Measurements from ENCODE around the gene SH3BGRL3. TPM values are rescaled to one million over a fixed set of nuclear protein-coding genes. Genes with fewer than 3 reads are reported as not detected.
A peak's percentile ranks its signal among the peaks of the same experiment; 100 is the strongest.

Gene SH3BGRL3
- total and polyA plus RNA-seq, 2 experiments from 2014 or later, result 240 to 2,795 TPM

DNA sequence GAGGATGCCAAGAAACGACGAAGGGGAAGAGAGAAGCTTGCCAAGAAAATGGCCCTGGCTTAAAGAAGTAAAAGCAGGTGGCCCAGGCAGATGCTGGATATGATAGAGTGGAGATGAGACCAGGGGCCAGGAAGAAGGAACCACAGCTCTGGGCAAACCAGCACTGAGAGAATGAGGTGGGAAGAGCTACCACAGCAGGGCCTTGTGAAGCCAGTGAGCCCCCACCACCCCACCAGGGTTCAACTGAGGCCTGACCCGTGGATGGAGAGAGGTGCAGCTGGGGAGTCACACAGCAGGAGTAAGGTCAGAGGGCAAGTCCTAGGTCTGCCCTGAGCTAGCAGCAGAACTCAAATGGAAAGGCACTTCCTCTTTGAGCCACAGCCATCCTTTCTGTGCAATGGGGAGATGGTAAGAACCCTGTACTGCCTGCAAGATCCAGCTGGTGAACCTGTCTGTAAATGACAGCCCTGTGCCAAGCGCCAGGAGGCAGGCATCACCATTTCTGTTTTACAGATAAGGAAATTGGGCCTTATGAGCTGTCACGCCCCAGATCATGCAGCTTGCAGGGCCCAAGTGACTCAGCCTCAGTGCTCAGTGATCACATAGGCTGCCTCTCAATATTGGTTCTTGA, 8.5 kb downstream of the SH3BGRL3 start:
- H2AFZ ChIP-seq, result no peak overlapping the region
- 71 to 73% methylated on average over 5 of the region's 5 CpGs for WGBS, 2 experiments (ENCODE audit: low coverage in 1 of 2, low lambda C conversion rate in 2 of 2, missing lambda C conversion rate in 2 of 2)
- TF ChIP-seq EZH2phosphoT487 (IDR thresholded peaks at IDR 0.05; ENCODE audit: insufficient read depth, low read depth) (no peak), EZH2 (IDR thresholded peaks at IDR 0.05; ENCODE audit: insufficient read depth, poor library complexity, severe bottlenecking) (no peak)
- no peaks in the 10 kb centered on the region for H3K27me3 ChIP-seq (replicated peaks; ENCODE audit: insufficient read depth)
- H3K4me1 ChIP-seq (ENCODE audit: insufficient read depth), result peaks cover 17% of the 10 kb centered on the region
- no peaks in the 10 kb centered on the region for H4K20me1 ChIP-seq (ENCODE audit: insufficient read depth)
- H3K4me3 ChIP-seq, result no peak overlapping the region
- H3K4me2 ChIP-seq (ENCODE audit: unreplicated experiment), result no peak overlapping the region
- H3K9ac ChIP-seq, result no peak overlapping the region
- no peaks in the 10 kb centered on the region for H3K9me2 ChIP-seq (ENCODE audit: insufficient read depth)
- H3K36me3 ChIP-seq (ENCODE audit: low read depth), result no peaks in the 10 kb centered on the region
- in situ Hi-C loops (cut with MboI), result no loop called here
- no peak overlapping the region for H3K27ac ChIP-seq
- peaks cover 38% of the 10 kb centered on the region for H3F3A ChIP-seq (ENCODE audit: insufficient read depth)
- no peaks in the 10 kb centered on the region for H3K9me3 ChIP-seq (ENCODE audit: low read depth)
- H3K79me2 ChIP-seq (ENCODE audit: insufficient read depth), result no peaks in the 10 kb centered on the region; the same call in 1 of the 2 replicates
- peak; percentile 44 for DNase-seq

GRCh38 chr1:26289158-26290059, 9.5 kb downstream of the SH3BGRL3 start:
- peaks cover 29% of the 10 kb centered on the region for H3F3A ChIP-seq (ENCODE audit: insufficient read depth)
- no peak for DNase-seq
- H3K9me3 ChIP-seq (ENCODE audit: low read depth), result no peaks in the 10 kb centered on the region
- TF ChIP-seq EZH2phosphoT487 (IDR thresholded peaks at IDR 0.05; ENCODE audit: insufficient read depth, low read depth), result no peak
- TF ChIP-seq EZH2 (IDR thresholded peaks at IDR 0.05; ENCODE audit: insufficient read depth, poor library complexity, severe bottlenecking), result no peak
- H3K4me2 ChIP-seq (ENCODE audit: unreplicated experiment), result no peak overlapping the region
- no peak overlapping the region for H3K9ac ChIP-seq
- H3K4me3 ChIP-seq, result no peak overlapping the region
- no peaks in the 10 kb centered on the region for H3K79me2 ChIP-seq (ENCODE audit: insufficient read depth)
- in situ Hi-C loops (cut with MboI), result no loop called here
- H4K20me1 ChIP-seq (ENCODE audit: insufficient read depth), result no peaks in the 10 kb centered on the region
- no peak overlapping the region for H2AFZ ChIP-seq
- 92 to 93% methylated on average over 20 to 21 of the region's 21 CpGs for WGBS, 2 experiments (ENCODE audit: low coverage in 1 of 2, low lambda C conversion rate in 2 of 2, missing lambda C conversion rate in 2 of 2)
- no peaks in the 10 kb centered on the region for H3K27me3 ChIP-seq (replicated peaks; ENCODE audit: insufficient read depth)
- peaks cover 8% of the 10 kb centered on the region for H3K4me1 ChIP-seq (ENCODE audit: insufficient read depth)
- H3K36me3 ChIP-seq (ENCODE audit: low read depth), result no peaks in the 10 kb centered on the region
- no peak overlapping the region for H3K27ac ChIP-seq
- H3K9me2 ChIP-seq (ENCODE audit: insufficient read depth), result no peaks in the 10 kb centered on the region

GRCh38 chr1:26290122-26290881, 10.4 kb downstream of the SH3BGRL3 start:
- Histone ChIP-seq H3K36me3 (ENCODE audit: low read depth) (no peaks in the 10 kb centered on the region), H3K79me2 (ENCODE audit: insufficient read depth) (no peaks in the 10 kb centered on the region), H2AFZ (no peak overlapping the region), H3K9ac (no peak overlapping the region), H3K27ac (no peak overlapping the region), H4K20me1 (ENCODE audit: insufficient read depth) (no peaks in the 10 kb centered on the region), H3K9me3 (ENCODE audit: low read depth) (no peaks in the 10 kb centered on the region), H3K4me1 (ENCODE audit: insufficient read depth) (no peaks in the 10 kb centered on the region), H3F3A (ENCODE audit: insufficient read depth) (peaks cover 27% of the 10 kb centered on the region), H3K4me2 (ENCODE audit: unreplicated experiment) (no peak overlapping the region), H3K9me2 (ENCODE audit: insufficient read depth) (no peaks in the 10 kb centered on the region), H3K4me3 (no peak overlapping the region), H3K27me3 (replicated peaks; ENCODE audit: insufficient read depth) (no peaks in the 10 kb centered on the region)
- TF ChIP-seq EZH2 (IDR thresholded peaks at IDR 0.05; ENCODE audit: insufficient read depth, poor library complexity, severe bottlenecking), result no peak
- TF ChIP-seq EZH2phosphoT487 (IDR thresholded peaks at IDR 0.05; ENCODE audit: insufficient read depth, low read depth), result no peak
- in situ Hi-C loops (cut with MboI), result no loop called here
- DNase-seq, result no peak
- WGBS, 2 experiments (ENCODE audit: low coverage in 1 of 2, low lambda C conversion rate in 2 of 2, missing lambda C conversion rate in 2 of 2), result 80 to 82% methylated on average over 11 of the region's 11 CpGs

DNA sequence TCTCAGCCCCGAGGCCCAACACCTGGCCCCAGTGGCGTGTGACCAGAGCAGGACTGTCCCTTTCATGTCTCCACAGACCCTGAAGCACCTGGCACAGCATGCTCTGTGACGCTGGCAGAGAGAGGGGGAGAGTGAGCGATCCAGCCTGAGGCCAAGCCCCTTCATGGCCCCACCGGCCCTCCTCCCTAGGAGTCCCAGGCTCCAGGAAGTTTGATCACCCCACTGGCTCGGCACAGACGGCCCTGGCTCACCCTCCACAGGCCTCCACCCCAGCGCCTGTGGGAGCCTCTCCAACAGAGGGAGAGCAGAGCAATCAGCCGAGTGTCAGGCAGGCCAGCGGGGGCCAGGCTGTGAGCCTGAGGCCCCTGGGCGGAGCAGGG, 11.0 kb downstream of the SH3BGRL3 start:
- H3K36me3 ChIP-seq (ENCODE audit: low read depth), result no peaks in the 10 kb centered on the region
- H3K9ac ChIP-seq, result no peak overlapping the region
- H3K4me2 ChIP-seq (ENCODE audit: unreplicated experiment), result no peak overlapping the region
- no peaks in the 10 kb centered on the region for H3K4me1 ChIP-seq (ENCODE audit: insufficient read depth)
- no peaks in the 10 kb centered on the region for H3K79me2 ChIP-seq (ENCODE audit: insufficient read depth)
- WGBS, 2 experiments (ENCODE audit: low coverage in 1 of 2, low lambda C conversion rate in 2 of 2, missing lambda C conversion rate in 2 of 2), result 48 to 59% methylated on average over 8 to 10 of the region's 11 CpGs
- peaks cover 23% of the 10 kb centered on the region for H3F3A ChIP-seq (ENCODE audit: insufficient read depth)
- H2AFZ ChIP-seq, result no peak overlapping the region
- DNase-seq, result no peak
- H3K4me3 ChIP-seq, result no peak overlapping the region
- in situ Hi-C loops (cut with MboI), result no loop called here
- no peaks in the 10 kb centered on the region for H4K20me1 ChIP-seq (ENCODE audit: insufficient read depth)
- no peak overlapping the region for H3K27ac ChIP-seq
- H3K27me3 ChIP-seq (replicated peaks; ENCODE audit: insufficient read depth), result no peaks in the 10 kb centered on the region
- no peaks in the 10 kb centered on the region for H3K9me3 ChIP-seq (ENCODE audit: low read depth)
- TF ChIP-seq EZH2phosphoT487 (IDR thresholded peaks at IDR 0.05; ENCODE audit: insufficient read depth, low read depth) (no peak), EZH2 (IDR thresholded peaks at IDR 0.05; ENCODE audit: insufficient read depth, poor library complexity, severe bottlenecking) (no peak)
- H3K9me2 ChIP-seq (ENCODE audit: insufficient read depth), result no peaks in the 10 kb centered on the region

All from GM23248 (cell line).